Activated effector memory CD4-positive, alpha-beta T cell treated with Interleukin-2 at 50 U/mL for 16 hours (primary cell): ENCODE measurements around the gene TRIM65.
"Not testable (repeated sequence)": the region's sequence is repeated elsewhere in the genome, so short reads cannot be mapped to it uniquely, and the experiment has no call there.

Experiments
- DNase-seq: peaks from one replicate; pipeline ENCODE4 v3.0.0-alpha.2; 2020

TRIM65 gene

DNA sequence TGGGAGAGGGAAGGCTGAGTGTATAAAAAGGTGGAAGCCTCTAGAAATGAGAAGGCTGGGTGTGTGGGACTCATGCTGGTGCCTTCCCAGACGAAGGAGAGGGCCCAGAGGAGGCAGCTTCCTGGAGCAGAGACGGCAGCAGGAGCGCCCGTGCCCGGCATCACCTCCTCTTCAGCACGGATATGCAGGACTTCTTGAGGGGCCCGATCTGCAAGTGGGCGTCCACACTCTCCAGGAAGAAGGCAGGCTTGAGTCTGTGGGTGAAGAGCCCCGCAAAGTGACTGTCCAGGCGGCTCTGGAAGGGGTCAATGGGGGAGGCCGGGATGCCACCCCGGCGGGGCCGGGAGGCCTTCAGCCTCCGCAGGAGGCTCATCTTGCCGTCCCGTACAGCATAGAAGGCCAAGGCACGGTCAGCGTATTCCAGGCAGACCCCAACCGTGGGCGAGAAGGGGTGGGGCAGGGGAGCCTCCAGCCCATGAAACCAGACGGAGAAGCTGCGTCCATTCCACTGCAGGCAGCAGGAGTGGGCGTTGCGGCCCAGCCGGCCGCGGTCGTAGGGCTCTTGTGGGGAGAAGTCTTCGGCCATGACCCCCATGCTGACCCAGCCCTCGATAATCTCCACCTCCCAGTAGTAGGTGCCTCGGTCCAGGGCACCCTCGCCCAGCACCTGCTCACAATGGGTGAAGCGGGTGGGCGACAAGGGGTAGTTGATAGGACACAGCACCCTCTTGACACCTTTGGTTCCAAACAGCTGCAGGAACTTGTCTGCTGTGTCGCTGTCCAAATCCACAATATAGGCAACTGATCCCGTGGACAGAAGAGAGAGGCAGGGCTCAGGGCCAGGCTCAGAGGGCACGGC is 22.2 kb downstream of the TRIM65 start:
- DNase-seq: no peak

DNA sequence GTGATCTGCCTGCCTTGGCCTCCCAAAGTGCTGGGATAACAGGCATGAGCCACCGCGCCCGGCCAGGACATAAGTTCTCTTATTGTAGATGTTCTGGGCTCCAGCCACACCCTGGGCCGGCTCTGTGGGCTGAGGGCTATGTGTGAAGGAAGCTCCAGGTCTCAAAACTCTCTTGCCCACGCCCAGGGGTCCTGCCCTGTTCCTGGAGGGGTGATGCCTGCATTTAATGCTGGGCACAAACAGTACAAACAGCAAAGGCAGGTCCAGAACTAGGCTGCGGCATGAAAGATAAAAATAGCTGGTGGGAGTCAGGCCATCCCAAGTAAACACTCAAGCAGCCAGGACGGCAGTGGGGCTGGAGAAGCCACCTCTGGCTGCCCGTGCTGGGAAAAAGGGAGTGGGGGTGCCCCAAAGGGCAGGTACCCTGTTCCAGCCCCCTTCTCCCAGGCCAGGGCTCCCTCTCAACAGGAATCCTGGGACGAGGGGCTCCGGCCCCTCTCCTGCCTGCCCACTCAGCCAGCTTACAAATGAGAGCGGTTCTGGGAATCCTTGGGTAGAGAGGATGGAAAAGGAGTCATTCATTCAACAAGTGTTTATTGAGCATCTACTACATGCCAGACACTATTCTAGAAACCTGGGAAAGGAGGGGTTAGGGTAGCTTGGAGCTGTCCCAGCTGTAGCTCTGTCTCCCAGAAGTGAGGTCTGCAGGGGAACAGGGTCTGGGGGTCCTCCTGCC is 23.0 kb downstream of the TRIM65 start:
- no peak for DNase-seq

DNA sequence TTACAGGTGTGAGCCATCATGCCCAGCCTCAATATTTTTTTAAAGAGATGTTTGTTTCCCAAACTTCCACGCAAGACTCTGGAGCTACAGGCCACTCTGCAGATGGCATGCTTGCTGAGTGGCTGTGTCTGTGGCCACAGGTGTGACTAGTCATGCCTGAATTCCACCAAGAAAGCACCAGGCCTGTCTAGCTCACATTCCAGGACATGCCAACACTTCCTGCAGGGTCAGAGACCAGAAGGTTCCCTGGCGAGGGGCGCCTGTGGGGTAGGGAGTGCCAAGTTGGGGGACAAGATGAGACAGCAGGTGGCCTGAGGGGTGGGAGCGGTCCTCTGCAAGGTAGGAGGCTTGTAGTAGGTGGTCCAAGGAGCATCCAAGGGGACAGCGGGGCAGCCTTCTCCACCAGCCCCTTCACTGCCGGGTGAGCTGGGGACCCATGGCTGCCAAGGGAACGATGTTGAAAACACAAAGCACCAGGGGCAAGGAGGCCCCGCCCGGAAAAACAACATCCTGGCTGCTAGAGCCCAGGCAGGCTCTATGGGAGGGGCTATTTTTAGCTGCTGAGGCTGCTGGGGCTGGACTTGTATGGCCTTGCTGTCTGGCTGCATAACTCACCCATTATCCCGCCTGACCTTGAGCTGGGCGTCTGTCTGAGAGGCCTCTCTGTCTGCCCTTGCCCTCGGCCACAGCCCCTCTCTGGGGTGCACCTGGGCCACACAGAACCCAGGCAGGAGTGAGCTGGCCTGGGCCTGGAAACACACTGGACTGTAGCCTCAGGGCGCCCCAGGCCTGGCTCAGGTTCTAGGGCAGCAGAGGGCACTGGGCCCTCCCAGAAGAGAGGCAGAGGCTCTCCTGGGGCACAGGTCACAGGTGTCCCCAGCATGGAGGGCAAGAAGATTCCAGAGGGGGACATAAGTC is 24.1 kb downstream of the TRIM65 start:
- peak; percentile 66 for DNase-seq

DNA sequence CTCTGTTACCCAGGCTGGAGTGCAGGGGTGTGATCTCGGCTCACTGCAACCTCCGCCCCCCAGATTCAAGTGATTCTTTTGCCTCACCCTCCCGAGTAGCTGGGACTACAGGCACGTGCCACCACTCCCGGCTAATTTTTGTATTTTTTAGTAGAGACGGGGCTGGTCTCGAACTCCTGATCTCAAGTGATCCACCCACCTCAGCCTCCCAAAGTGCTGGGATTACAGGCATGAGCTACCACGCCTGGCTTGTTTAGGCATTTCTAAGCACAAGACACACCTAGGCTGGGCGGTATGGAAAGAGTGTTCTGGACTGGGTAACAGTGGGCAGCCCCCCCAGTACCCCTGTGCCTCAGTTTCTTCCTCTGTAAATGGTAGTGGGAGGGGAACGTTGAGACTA is 26.5 kb downstream of the TRIM65 start:
- DNase-seq: not testable (repeated sequence)

DNA sequence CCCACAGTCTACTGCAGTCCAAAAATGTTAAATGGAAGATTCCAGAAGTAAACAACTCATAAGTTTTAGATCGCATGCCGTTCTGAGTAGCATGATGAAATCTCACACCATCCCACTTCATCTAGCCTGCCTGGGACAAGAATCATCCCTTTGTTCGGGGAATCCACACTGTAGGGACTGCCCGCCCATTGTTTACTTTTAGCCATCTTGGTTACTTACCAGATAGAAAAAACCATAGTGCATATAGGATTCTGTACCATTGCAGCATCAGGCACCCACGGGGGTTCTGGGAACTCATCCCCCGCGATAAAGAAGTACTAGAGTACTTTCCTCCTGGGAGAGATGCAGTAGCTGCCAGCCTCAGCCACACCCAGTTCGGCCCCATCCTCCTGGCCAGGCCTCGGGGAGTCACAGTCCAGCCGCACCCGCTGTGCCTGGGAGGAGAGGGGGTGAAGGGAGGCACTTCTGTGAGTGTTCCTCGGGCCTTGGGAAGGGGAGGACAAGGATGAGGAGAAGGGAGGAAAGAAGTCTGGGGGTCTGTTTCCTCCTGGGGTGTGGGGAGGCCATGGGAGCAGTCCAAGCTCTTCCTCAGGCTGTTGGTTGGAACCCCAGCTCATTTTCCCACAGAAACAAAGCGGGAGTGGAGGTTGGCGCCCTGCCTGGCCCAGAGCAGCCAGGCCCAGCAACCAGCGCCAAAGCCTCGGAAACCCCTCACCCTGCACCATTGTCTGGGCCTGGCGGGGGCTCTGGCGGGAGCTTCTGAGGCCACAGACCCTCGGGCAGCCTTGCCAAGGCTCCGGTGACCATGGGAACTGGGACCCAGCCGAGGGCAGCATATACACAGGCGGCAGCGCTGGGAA is 27.2 kb downstream of the TRIM65 start:
- no peak for DNase-seq

DNA sequence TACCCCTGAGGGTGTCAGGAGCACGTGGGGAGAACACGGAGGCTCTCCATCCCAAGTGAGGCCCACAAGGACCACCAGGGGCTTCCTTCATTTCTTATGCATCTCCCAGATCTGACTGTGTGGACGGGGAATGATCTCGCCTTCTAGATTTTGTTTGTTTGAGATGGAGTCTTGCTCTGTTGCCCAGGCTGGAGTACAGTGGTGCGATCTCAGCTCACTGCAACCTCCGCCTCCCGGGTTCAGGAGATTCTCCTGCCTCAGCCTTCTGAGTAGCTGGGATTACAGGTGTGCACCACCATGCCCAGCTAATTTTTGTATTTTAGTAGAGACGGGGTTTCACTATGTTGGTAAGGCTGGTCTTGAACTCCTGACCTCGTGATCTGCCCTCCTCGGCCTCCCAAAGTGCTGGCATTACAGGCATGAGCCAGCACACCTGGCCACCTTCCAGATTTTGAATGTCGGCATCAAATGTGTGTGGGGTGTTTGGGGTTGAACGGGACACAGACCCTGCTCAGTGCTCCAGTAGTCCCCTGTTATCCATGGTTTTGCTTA is 27.9 kb downstream of the TRIM65 start:
- DNase-seq: not testable (repeated sequence)

DNA sequence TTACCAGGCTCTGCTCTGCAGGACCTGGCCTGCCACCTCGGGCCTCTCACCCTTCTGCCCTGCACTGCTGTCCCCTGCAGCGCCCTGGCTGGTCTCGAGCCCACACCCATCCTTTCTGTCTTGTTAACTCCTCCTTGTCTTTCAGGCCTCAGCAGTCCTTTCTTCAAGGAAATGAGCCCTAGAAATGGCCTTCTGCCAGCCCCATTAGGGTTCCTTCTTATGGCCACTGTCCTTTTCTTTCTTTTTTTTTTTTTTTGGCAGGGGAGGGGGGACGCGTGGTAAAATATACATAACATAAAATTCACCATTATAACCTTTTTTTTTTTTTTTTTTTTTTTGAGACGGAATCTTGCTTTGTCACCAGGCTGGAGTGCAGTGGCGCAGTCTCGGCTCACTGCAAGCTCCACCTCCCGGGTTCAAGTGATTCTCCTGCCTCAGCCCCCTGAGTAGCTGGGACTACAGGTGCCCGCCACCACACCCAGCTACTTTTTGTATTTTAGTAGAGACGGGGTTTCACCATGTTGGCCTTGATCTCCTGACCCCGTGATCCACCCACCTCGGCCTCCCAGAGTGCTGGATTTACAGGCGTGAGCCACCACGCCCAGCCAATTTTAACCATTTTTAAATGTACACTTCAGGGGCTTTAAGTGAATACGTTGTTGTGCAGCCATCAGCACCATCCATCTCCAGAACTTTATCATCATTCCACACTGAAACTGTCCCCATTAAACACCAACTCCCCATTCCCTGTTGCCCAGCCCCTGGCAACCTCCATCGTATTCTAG is 31.2 kb downstream of the TRIM65 start:
- DNase-seq: not testable (repeated sequence)

DNA sequence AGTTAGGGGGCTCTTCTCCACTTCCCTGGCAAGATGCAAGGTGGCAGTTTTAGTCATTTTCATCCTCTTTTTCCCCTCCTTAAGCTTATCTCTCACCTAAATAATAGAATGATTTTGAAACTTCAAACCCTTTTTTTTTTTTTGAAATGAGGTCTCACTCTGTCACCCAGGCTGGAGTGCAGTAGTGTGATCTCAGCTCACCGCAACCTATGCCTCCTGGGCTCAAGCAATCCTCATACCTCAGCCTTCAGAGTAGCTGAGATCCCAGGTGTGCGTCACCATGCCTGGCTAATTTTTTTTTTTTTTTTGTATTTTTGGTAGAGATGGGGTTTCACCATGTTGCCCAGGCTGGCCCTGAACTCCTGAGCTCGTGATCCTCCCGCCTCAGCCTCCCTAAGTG is 31.9 kb downstream of the TRIM65 start:
- not testable (repeated sequence) for DNase-seq

DNA sequence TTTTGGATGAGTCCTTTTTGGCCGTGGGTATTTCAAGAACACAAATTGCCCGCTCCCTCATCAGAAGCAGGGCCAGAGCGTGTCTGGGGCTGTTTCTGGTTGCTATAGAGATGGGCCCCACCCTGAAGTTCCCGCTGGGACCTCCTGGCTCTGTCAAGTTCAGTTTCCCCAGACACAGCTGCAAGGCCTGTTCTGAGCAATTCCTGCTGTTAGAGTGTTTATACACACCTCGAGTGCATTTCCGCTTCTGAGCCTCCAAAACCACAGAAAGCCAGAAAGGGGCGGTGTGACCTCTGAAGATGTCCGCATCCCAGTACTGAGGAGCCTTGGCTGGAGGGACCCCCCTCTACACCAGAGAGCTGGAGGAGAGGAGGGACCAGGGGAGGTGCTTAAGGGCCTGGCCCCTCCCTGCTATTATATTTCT is 32.3 kb downstream of the TRIM65 start:
- DNase-seq: peak; percentile 30

DNA sequence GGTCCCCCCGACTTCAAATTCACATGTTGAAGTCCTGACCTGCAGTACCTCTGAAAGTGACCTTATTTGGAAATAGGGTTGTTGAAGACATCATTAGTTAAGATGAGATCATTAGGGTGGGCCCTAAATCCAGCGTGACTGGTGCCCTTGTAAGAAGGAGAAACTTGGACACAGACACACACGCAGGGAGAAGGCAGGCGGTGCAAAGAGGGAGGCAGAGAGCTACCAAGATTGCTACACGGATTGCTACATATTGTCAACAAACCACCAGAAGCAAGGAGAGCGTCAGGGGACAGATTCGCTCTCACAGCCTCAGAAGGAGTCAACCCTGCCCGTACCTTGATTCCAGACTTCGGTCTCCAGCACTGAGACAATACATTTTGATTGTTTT is 34.8 kb downstream of the TRIM65 start:
- DNase-seq: no peak

DNA sequence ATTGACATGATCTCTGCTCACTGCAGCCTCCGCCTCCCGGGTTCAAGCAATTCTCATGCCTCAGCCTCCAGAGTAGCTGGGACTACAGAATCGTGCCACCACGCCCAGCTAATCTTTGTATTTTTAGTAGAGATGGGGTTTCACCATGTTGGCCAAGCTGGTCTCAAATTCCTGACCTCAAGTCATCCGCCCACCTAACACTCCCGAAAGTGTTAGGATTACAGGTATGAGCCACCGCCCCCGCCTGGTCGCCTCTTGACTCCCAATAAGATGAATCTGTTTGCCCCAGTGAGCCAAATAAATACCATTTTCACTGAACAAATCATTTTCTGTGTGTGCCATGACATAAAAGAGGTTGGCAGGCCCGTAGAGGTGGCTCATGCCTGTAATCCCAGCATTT is 37.4 kb downstream of the TRIM65 start:
- not testable (repeated sequence) for DNase-seq

DNA sequence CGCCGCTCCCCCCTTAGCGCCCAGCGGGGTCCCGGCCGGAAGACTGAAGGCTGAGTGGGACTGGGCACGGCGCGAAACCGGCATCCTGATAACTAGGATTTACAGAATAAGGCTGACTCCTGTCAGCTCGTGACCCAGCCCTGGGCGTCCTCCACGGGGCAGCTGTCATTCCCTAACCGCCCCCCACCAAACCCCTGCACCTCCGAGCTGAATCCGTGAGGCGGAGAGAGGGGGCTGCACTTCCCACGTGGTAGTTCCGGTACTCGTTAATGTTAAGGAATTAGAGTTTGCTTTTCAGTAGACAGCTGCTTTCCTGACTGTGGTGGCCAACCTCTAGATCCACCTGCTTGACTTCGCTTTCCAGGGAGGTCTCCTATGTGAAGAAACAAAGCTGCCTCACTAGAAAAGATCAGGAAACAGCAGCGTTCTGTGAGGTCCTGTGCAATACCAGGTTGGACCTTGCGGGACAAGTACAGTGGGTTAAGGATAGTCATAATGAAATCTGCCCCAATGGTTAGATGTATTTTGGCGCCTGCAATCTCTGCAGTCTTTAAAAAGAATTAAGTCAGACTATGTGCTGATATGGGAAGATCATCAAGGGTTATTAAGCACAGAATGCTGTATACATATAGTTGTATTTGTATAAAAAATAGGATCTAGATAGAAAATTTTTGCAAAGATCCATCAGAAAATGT is 40.5 kb downstream of the TRIM65 start:
- no peak for DNase-seq

DNA sequence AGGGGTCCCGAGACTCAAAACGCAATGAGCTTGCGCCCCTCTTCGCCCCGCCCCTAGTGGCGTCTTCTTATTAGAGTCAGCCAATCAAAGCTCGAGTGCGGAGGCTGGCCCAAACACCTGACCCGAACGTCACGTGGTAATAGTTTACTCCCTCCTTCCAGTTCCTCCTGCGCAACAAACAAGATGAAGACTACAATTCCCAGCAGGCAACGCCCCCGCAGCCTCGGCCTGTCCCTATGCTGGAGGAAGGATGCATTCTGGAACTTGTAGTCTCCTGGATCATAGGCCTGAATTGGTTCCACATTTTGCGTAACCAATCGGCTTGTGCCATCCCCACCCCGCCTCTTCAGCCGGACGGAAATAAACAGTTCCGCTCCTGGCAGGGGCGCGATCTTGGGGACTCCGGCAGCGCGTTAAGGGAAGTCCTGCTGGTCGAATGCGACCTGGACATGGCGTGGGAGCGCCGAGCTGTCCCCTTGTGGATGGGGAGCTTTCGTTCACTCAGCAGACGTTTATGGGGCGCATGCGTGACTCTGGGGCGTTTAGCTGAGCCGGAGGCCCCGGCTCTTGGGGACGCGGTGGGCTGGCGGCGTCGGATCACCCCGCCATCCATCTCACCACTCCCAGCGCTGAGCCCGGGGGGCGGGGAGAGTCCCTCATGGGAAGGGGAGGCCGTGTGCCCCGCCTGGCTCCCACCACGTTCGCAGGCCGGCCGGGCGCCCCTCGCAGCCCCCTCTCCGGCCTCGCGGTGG is 41.3 kb downstream of the TRIM65 start, which contains the start of gene WBP2:
Gene WBP2 (minus strand): TSS at position 26 of the 752 bp plus-strand sequence. CDS start 38 bp downstream, outside the sequence.
- peak; percentile 93 for DNase-seq

DNA sequence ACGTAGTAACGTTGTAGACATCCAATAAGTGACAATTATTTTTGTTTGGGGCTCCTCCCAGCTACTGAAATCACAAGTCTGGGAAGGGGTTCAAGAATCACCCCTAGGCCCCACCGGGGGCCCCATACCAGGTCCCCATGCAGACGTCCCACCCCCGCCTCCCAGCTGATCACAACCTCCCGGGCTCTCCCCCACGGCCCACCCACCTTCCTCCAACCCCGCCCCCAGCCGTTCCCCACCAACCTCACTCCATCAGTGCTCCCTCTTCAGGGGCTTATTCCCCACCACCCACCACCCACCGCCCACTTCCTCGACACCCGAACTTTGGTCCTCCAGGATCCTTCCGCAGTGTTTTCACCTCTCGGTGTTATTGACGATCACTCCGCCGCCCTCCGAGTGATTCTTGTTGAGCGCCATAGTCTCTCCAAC is 41.9 kb downstream of the TRIM65 start:
- DNase-seq: no peak

DNA sequence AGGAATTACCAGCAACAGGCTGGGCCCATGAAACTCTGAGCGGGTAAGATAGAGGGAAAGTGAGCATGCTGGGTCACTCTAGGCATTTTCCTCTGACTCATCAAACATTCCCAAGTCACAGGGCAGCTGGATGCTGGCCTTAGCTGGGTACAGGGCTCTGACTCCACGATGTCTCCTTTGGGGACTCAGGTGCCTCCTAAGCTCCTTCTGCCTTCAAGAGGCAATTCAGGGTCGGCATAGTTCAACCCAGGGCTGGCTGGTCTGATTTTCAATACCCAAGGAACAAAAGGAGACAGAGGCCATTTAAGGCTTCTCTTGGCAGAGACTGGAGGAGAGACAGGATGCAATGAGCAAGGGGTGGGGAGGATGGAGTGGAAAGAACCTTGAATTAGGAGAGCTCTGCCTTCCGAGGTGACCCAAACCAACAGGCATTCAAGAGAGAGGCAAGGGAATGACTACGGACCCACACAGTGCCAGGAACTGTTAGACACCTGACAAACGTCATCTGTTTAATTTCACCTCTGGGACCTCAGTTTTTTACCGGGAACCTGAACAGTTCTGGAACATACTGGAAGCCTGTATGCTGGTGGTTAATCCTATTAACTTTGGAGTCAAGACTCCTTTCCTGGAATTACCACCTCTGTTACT is 42.5 kb downstream of the TRIM65 start:
- DNase-seq: no peak

DNA sequence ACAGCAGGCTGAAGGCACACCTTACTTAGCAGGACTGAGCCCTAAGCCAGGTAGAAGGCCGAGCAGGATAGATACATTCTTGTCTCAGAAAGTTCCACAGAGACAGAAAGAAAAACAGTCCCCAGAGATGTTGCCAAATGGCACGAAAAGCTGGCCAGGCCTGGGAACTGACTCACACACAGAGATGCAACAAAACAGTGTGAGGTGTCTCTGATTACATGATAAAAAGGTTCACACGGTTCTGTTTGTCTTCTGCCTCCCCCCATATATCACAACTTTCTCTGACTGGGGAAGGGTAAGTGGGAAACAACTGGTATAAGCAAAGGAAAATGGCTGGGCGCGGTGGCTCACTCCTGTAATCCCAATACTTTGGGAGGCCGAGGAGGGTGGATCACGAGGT is 43.3 kb downstream of the TRIM65 start:
- no peak for DNase-seq

DNA sequence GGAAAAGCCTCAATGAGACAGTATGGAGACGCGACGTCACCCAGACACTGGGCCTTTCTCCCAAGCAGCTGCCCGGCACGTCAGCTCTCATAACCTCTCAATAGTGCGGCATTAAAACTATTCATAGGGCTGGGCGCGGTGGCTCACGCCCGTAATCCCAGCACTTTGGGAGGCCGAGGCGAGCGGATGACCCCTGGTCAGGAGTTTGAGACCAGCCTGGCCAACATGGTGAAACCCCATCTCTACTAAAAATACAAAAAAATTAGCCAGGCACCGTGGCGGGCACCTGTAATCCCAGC is 45.1 kb downstream of the TRIM65 start:
- not testable (repeated sequence) for DNase-seq

DNA sequence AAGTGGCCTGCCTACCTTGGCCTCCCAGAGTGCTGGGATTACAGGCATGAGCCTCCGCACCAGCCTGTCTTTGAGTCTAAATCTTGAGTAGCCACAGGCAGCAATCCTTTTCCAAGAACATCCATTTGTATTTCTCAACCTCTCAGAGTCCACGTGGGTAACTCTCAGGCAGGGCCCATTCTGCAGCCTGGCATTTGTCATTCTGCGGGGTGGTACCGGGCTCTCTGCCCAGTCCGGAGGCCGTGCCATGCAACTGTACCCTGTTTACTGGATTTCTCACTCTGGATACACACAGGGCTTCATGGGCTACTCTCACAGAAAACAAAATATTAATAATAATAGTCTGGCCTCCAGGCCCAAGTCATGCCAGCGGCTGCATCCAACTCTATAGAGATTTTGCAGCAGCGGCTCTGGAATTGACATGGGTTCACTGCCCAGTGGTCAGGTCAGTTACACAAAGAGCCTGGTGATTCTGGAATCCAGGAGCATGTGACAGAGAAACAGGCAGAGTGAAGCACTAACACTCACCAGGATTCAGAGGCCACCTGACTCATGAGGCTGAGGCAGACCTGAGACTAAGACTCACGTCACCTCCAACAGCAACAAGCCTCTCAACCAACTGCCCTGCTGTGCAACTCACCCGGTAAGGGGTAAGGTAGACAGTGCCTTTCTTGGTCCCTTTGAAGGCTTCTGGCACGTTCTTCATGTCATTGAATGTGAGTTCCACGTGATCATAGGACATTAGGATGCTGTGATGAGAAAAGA is 45.6 kb downstream of the TRIM65 start:
- DNase-seq: no peak
